ENCODE measurements around the gene SOD1.
"Not testable (repeated sequence)": the region's sequence is repeated elsewhere in the genome, so short reads cannot be mapped to it uniquely, and the experiment has no call there.

DNA sequence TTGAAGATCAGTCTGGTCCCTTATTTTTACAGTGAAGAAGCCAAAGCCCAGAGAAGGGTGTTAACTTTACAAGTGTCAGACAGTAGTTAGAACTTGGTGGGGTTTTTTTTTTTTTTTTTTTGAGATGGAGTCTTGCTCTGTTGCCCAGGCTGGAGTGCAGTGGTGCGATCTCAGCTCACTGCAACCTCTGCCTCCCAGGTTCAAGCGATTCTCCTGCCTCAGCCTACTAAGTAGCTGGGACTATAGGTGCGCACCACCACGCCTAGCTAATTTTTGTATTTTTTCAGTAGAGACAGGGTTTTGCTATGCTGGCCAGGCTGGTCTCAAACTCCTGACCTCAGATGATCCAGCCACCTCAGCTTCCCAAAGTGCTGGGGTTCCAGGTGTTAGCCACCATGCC lies 6.4 kb downstream of the SOD1 start:
- TF ChIP-seq, protein P1, sequence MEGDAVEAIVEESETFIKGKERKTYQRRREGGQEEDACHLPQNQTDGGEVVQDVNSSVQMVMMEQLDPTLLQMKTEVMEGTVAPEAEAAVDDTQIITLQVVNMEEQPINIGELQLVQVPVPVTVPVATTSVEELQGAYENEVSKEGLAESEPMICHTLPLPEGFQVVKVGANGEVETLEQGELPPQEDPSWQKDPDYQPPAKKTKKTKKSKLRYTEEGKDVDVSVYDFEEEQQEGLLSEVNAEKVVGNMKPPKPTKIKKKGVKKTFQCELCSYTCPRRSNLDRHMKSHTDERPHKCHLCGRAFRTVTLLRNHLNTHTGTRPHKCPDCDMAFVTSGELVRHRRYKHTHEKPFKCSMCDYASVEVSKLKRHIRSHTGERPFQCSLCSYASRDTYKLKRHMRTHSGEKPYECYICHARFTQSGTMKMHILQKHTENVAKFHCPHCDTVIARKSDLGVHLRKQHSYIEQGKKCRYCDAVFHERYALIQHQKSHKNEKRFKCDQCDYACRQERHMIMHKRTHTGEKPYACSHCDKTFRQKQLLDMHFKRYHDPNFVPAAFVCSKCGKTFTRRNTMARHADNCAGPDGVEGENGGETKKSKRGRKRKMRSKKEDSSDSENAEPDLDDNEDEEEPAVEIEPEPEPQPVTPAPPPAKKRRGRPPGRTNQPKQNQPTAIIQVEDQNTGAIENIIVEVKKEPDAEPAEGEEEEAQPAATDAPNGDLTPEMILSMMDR (IDR thresholded peaks at IDR 0.05), result not testable (repeated sequence)
- TF ChIP-seq POLR2A, POLR2AphosphoS5 (IDR thresholded peaks at IDR 0.05): not testable (repeated sequence)
